ENCODE data around the gene DOCK4.

Gene DOCK4

DNA sequence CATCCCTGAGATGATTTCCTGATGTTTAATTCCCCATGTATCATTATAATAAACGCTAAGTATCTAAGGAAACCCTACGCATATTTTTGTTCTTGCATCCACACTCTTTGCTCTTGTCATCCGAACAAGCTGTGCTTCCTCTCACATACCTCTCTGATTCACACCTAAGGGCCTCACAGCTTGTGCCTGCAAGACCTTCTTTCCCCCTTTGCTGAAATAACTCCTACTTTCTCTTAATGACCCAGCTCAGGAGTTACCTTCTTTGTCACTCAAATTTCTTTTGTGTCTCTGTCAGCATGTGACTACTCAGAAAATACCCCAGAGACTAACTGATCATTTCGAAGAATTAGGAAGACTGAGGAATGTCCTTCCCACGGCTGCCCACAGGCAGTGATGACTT is 434.6 kb downstream of the DOCK4 start:
- H2AK5ac ChIP-seq (ENCODE audit: low read length) = no peak overlapping the region
- H3K36me3 ChIP-seq (ENCODE audit: control insufficient read depth in 1 of 2, insufficient read depth in 2 of 2, low read length in 2 of 2) = peaks cover 0 to under 1% of the 10 kb centered on the region in 2 experiments
- H4K12ac ChIP-seq (ENCODE audit: low read depth, low read length) = no peak overlapping the region
- H3K4me2 ChIP-seq (ENCODE audit: low read length) = no peak overlapping the region
- no peak overlapping the region for H2BK120ac ChIP-seq (ENCODE audit: insufficient read depth, low read length, poor library complexity)
- H2BK12ac ChIP-seq (ENCODE audit: low read length) = no peak overlapping the region
- H3K79me2 ChIP-seq (ENCODE audit: control insufficient read depth, insufficient read depth, low read length, poor library complexity) = no peaks in the 10 kb centered on the region
- H3K14ac ChIP-seq (ENCODE audit: low read length) = no peak overlapping the region
- no peak overlapping the region for H2BK5ac ChIP-seq (ENCODE audit: low read depth, low read length, poor library complexity)
- no peak overlapping the region for H4K8ac ChIP-seq (ENCODE audit: low read depth, low read length)
- H3K4ac ChIP-seq (ENCODE audit: low read depth, low read length) = no peak overlapping the region
- H4K91ac ChIP-seq (ENCODE audit: low read depth, low read length) = no peak overlapping the region
- no peak overlapping the region for H3K18ac ChIP-seq (ENCODE audit: low read length)
- no peaks in the 10 kb centered on the region for H3K4me1 ChIP-seq (ENCODE audit: control insufficient read depth in 1 of 2, insufficient read depth in 2 of 2, low read length in 2 of 2)
- no peaks in the 10 kb centered on the region for H3K9me3 ChIP-seq (ENCODE audit: insufficient read depth, low read depth, low read length)
- H3K27me3 ChIP-seq (ENCODE audit: insufficient read depth, low read length) = no peaks in the 10 kb centered on the region
- no peak overlapping the region for H3K27ac ChIP-seq (ENCODE audit: low read depth, low read length)
- no peaks in the 10 kb centered on the region for H3K79me1 ChIP-seq (ENCODE audit: low read length)
- H2AFZ ChIP-seq (ENCODE audit: insufficient read depth, low read length, poor library complexity) = no peak overlapping the region
- no peak overlapping the region for H3K23ac ChIP-seq (ENCODE audit: low read length)
- H3K9ac ChIP-seq (ENCODE audit: low read length) = no peak overlapping the region
- WGBS (ENCODE audit: extremely low coverage, insufficient coverage, insufficient read length) = no CpG with 5 or more reads among the region's 5 CpGs
- no peak overlapping the region for H3K4me3 ChIP-seq (ENCODE audit: low read depth, low read length)
- no peak for DNase-seq

DNA sequence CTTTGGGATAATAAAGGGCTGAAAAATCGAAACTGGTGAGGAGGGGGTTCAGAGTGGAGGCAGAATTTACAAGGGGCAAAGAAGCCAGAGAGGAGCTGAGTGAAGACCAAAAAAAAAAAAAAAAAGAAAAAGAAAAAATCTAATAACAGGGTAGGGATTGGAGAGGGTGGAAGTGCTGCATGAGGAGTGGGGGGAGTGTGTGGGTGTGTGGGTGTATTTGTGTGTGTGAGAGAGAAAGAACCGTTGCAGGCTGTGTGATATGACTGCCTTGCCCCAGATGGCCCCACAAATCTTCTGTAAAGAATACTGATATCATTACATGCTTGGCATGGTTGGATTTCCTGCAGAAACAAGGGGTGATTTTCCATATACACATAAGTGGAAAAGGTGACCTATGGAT is 436.1 kb downstream of the DOCK4 start:
- no peak overlapping the region for H2BK5ac ChIP-seq (ENCODE audit: low read depth, low read length, poor library complexity)
- WGBS (ENCODE audit: extremely low coverage, insufficient coverage, insufficient read length) = no CpG with 5 or more reads among the region's 2 CpGs

DNA sequence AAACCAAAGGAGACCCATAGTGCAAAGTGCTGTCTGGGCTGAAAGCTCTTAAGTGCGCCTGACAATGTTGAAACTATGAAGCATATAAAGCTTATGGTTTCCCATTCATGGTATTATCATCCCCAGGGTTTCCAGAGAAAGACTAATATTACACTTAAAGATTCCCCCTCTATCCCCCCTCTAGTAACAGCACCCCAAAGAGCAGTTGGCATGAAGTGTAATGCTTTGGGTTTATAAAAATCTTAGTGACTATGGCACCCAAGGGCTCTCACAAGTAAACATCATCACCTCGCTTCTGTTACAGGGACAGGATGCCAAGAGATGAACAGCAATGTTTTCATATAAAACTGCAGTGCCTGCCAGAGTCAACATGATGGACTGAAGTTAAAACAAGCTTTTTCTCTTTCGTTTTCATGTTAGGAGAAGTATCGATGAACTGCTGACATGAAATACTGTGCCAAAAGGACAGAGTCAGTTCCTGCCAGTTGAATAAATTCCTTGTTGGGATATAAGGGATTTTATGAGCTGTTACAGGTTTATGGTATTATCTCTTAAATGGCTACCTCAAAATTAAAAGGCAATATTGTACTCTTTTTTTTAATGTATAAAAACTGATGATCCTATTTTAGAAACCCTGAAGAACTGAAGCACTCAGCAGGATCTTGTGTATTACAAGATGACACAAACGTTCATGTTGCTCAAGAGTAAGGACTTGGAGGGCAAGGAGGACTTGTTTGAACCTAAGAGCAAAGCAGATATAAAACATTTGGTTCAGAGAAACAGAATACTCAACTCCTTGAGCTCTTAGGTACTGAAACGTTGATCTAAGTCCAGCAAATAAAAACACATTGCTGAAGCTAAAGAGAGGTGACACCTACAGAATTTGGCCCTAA is 440.2 kb downstream of the DOCK4 start:
- Histone ChIP-seq H3K79me1 (ENCODE audit: low read length) (no peaks in the 10 kb centered on the region), H3K9me3 (ENCODE audit: insufficient read depth, low read depth, low read length) (no peaks in the 10 kb centered on the region), H3K4me1 (ENCODE audit: control insufficient read depth in 1 of 2, insufficient read depth in 2 of 2, low read length in 2 of 2) (no peaks in the 10 kb centered on the region), H3K36me3 (ENCODE audit: control insufficient read depth in 1 of 2, insufficient read depth in 2 of 2, low read length in 2 of 2) (no peaks in the 10 kb centered on the region), H2AFZ (ENCODE audit: insufficient read depth, low read length, poor library complexity) (no peak overlapping the region), H3K79me2 (ENCODE audit: control insufficient read depth, insufficient read depth, low read length, poor library complexity) (no peaks in the 10 kb centered on the region), H3K4me2 (ENCODE audit: low read length) (no peak overlapping the region), H3K4ac (ENCODE audit: low read depth, low read length) (no peak overlapping the region), H2BK12ac (ENCODE audit: low read length) (no peak overlapping the region), H3K27me3 (ENCODE audit: insufficient read depth, low read length) (no peaks in the 10 kb centered on the region), H4K12ac (ENCODE audit: low read depth, low read length) (no peak overlapping the region), H2BK5ac (ENCODE audit: low read depth, low read length, poor library complexity) (no peak overlapping the region), H3K14ac (ENCODE audit: low read length) (no peak overlapping the region), H3K27ac (ENCODE audit: low read depth, low read length) (no peak overlapping the region), H3K4me3 (ENCODE audit: low read depth, low read length) (no peak overlapping the region), H2AK5ac (ENCODE audit: low read length) (no peak overlapping the region), H4K91ac (ENCODE audit: low read depth, low read length) (no peak overlapping the region), H3K9ac (ENCODE audit: low read length) (no peak overlapping the region), H3K23ac (ENCODE audit: low read length) (no peak overlapping the region), H4K8ac (ENCODE audit: low read depth, low read length) (no peak overlapping the region), H2BK120ac (ENCODE audit: insufficient read depth, low read length, poor library complexity) (no peak overlapping the region), H3K18ac (ENCODE audit: low read length) (no peak overlapping the region)
- DNase-seq = no peak
- WGBS (ENCODE audit: extremely low coverage, insufficient coverage, insufficient read length) = no CpG with 5 or more reads among the region's 6 CpGs

More for the DNA sequence above, 436.1 kb downstream of the DOCK4 start:
- Histone ChIP-seq H3K79me1 (ENCODE audit: low read length) (no peaks in the 10 kb centered on the region), H2AK5ac (ENCODE audit: low read length) (no peak overlapping the region), H3K14ac (ENCODE audit: low read length) (no peak overlapping the region), H3K27ac (ENCODE audit: low read depth, low read length) (no peak overlapping the region), H3K79me2 (ENCODE audit: control insufficient read depth, insufficient read depth, low read length, poor library complexity) (no peaks in the 10 kb centered on the region), H4K12ac (ENCODE audit: low read depth, low read length) (no peak overlapping the region), H3K4ac (ENCODE audit: low read depth, low read length) (no peak overlapping the region), H3K9ac (ENCODE audit: low read length) (no peak overlapping the region), H3K27me3 (ENCODE audit: insufficient read depth, low read length) (no peaks in the 10 kb centered on the region), H3K23ac (ENCODE audit: low read length) (no peak overlapping the region), H4K8ac (ENCODE audit: low read depth, low read length) (no peak overlapping the region), H3K36me3 (ENCODE audit: control insufficient read depth in 1 of 2, insufficient read depth in 2 of 2, low read length in 2 of 2) (no peaks in the 10 kb centered on the region), H2BK120ac (ENCODE audit: insufficient read depth, low read length, poor library complexity) (no peak overlapping the region), H3K9me3 (ENCODE audit: insufficient read depth, low read depth, low read length) (no peaks in the 10 kb centered on the region), H2BK12ac (ENCODE audit: low read length) (no peak overlapping the region), H3K18ac (ENCODE audit: low read length) (no peak overlapping the region), H2AFZ (ENCODE audit: insufficient read depth, low read length, poor library complexity) (no peak overlapping the region), H3K4me1 (ENCODE audit: control insufficient read depth in 1 of 2, insufficient read depth in 2 of 2, low read length in 2 of 2) (no peaks in the 10 kb centered on the region), H3K4me2 (ENCODE audit: low read length) (no peak overlapping the region), H3K4me3 (ENCODE audit: low read depth, low read length) (no peak overlapping the region), H4K91ac (ENCODE audit: low read depth, low read length) (no peak overlapping the region)
- DNase-seq = no peak

DNA sequence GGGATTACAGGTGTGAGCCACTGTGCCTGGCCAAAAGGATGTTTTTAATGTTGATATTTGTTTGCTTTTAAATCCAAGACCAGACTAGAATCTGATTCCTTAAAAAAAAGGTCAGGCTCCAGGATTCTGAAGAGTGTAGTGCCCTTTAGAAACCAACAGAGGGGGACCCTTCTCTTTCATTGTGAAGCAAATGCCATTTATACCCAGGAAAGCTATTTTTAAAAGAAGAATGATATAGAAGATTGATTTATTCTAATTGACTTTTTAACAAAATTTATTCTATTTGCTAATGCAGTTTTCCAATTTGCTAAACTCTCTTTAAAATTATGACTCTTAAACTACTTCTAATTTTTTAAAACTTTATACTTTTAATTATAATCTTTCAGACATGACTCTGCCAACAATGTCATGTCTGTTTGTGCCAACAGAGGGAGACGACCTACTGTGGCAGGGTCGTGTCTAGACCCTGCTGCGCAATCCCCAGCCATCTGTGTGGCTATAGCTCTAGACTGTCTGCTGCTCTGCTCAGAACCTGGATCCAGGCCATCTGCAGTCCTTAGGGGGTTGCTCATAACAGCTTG is 442.9 kb downstream of the DOCK4 start:
- Histone ChIP-seq H3K9me3 (ENCODE audit: insufficient read depth, low read depth, low read length) (no peaks in the 10 kb centered on the region), H2BK5ac (ENCODE audit: low read depth, low read length, poor library complexity) (no peak overlapping the region), H2AK5ac (ENCODE audit: low read length) (no peak overlapping the region), H4K8ac (ENCODE audit: low read depth, low read length) (no peak overlapping the region), H4K12ac (ENCODE audit: low read depth, low read length) (no peak overlapping the region), H3K14ac (ENCODE audit: low read length) (no peak overlapping the region), H3K27ac (ENCODE audit: low read depth, low read length) (no peak overlapping the region), H3K79me2 (ENCODE audit: control insufficient read depth, insufficient read depth, low read length, poor library complexity) (no peaks in the 10 kb centered on the region), H2BK120ac (ENCODE audit: insufficient read depth, low read length, poor library complexity) (no peak overlapping the region), H2AFZ (ENCODE audit: insufficient read depth, low read length, poor library complexity) (no peak overlapping the region), H3K23ac (ENCODE audit: low read length) (no peak overlapping the region), H3K36me3 (ENCODE audit: control insufficient read depth in 1 of 2, insufficient read depth in 2 of 2, low read length in 2 of 2) (peaks cover 3 to 6% of the 10 kb centered on the region in 2 experiments), H3K79me1 (ENCODE audit: low read length) (no peaks in the 10 kb centered on the region), H3K9ac (ENCODE audit: low read length) (no peak overlapping the region), H4K91ac (ENCODE audit: low read depth, low read length) (no peak overlapping the region), H2BK12ac (ENCODE audit: low read length) (no peak overlapping the region), H3K4me3 (ENCODE audit: low read depth, low read length) (no peak overlapping the region), H3K18ac (ENCODE audit: low read length) (no peak overlapping the region), H3K4ac (ENCODE audit: low read depth, low read length) (no peak overlapping the region), H3K4me1 (ENCODE audit: control insufficient read depth in 1 of 2, insufficient read depth in 2 of 2, low read length in 2 of 2) (no peaks in the 10 kb centered on the region), H3K27me3 (ENCODE audit: insufficient read depth, low read length) (no peaks in the 10 kb centered on the region), H3K4me2 (ENCODE audit: low read length) (no peak overlapping the region)
- no CpG with 5 or more reads among the region's 3 CpGs for WGBS (ENCODE audit: extremely low coverage, insufficient coverage, insufficient read length)
- peak in 1 of 2 donors; percentile 62 for DNase-seq

Data from trophoblast cell (in vitro differentiated cells and primary cell).